Naive thymus-derived CD4-positive, alpha-beta T cell (primary cell): Measurements from ENCODE around the gene SPTBN4. TPM values are rescaled to one million over a fixed set of nuclear protein-coding genes. Genes with fewer than 3 reads are reported as not detected.

Experiments
- ATAC-seq: fragments of 150-1000 bp; cut with Tn5 transposase; 2 replicates; pipeline ENCODE4 v1.10.0; 2021; ENCODE audit warnings: mild to moderate bottlenecking, moderate library complexity
- CTCF ChIA-PET: fragments of 350-600 bp; sonication (Branson Sonifier 250); formaldehyde crosslinking; loops from one replicate; lab custom pipeline; 2021; ENCODE audit warnings: antibody characterized with exemption; lab: Charles Lee
- POLR2A ChIA-PET: fragments of 350-600 bp; sonication (Branson Sonifier 250); formaldehyde crosslinking; loops from one replicate; lab custom pipeline; 2021; ENCODE audit warnings: antibody characterized with exemption, inconsistent platforms; lab: Charles Lee
- DNase-seq, 9 donors: peaks; one replicate each; pipeline versions ENCODE4 v3.0.0 to v3.0.0-alpha.2; 2020 to 2022; ENCODE audit warnings: mixed read lengths in 1 of 9
- H3K27ac ChIP-seq: one replicate; pipeline ENCODE4 v1.7.0; 2013; ENCODE audit warnings: mild to moderate bottlenecking, low read depth, low read length, moderate library complexity
- H3K27me3 ChIP-seq, 2 donors: one replicate each; pipeline ENCODE4 v1.7.0; 2013; ENCODE audit warnings: low read length in 2 of 2, mild to moderate bottlenecking in 2 of 2, moderate library complexity in 2 of 2; ENCODE audit not compliant: control insufficient read depth in 2 of 2, insufficient read depth in 2 of 2
- H3K36me3 ChIP-seq, 3 experiments: 1 replicate in 2 of 3; 2 replicates in 1 of 3; pipeline ENCODE4 v1.7.0; 2013; ENCODE audit warnings: low read length in 3 of 3, mild to moderate bottlenecking in 3 of 3, moderate library complexity in 1 of 3; ENCODE audit not compliant: insufficient read depth in 3 of 3, control insufficient read depth in 2 of 3
- H3K4me1 ChIP-seq, 2 donors: one replicate each; pipeline ENCODE4 v1.7.0; 2013; ENCODE audit warnings: low read length in 2 of 2, mild to moderate bottlenecking in 2 of 2, moderate library complexity in 1 of 2; ENCODE audit not compliant: control insufficient read depth in 2 of 2, insufficient read depth in 2 of 2
- H3K4me3 ChIP-seq: 2 replicates; pipeline ENCODE4 v1.7.0; 2013; ENCODE audit warnings: mild to moderate bottlenecking, low read length
- H3K9me3 ChIP-seq, 3 experiments: 1 replicate in 2 of 3; 2 replicates in 1 of 3; pipeline ENCODE4 v1.7.0; 2013; ENCODE audit warnings: low read length in 3 of 3; ENCODE audit not compliant: control insufficient read depth in 2 of 3
- H3K27ac Mint-ChIP-seq, 9 donors: one replicate each; pipeline ENCODE4 v1.8.0; 2020 to 2022; ENCODE audit warnings: mixed read lengths in 9 of 9, mild to moderate bottlenecking in 8 of 9, moderate library complexity in 5 of 9, inconsistent platforms in 2 of 9
- H3K27me3 Mint-ChIP-seq, 5 donors: one replicate each; pipeline ENCODE4 v1.8.0; 2021 to 2022; ENCODE audit warnings: mixed read lengths in 5 of 5, mild to moderate bottlenecking in 1 of 5
- H3K36me3 Mint-ChIP-seq, 5 donors: one replicate each; pipeline ENCODE4 v1.8.0; 2020 to 2022; ENCODE audit warnings: mixed read lengths in 5 of 5, mild to moderate bottlenecking in 3 of 5, inconsistent platforms in 1 of 5
- H3K4me1 Mint-ChIP-seq, 7 donors: one replicate each; pipeline ENCODE4 v1.8.0; 2020 to 2022; ENCODE audit warnings: mixed read lengths in 7 of 7, mild to moderate bottlenecking in 3 of 7, inconsistent platforms in 1 of 7
- H3K4me3 Mint-ChIP-seq, 10 donors: one replicate each; pipeline ENCODE4 v1.8.0; 2020 to 2022; ENCODE audit warnings: mild to moderate bottlenecking in 10 of 10, mixed read lengths in 10 of 10, moderate library complexity in 6 of 10, inconsistent platforms in 2 of 10
- H3K9me3 Mint-ChIP-seq, 11 donors: one replicate each; pipeline ENCODE4 v1.8.0; 2020 to 2022; ENCODE audit warnings: mixed read lengths in 11 of 11, mild to moderate bottlenecking in 4 of 11, inconsistent platforms in 1 of 11, moderate library complexity in 1 of 11
- intact Hi-C, 2 donors: fragments of 100-400 bp; cut with micrococcal nuclease; formaldehyde crosslinking; loops; one replicate each; pipeline ENCODE4 v1.15.1; 2023
- polyA plus RNA-seq, 2 donors: library from polyadenylated mRNA; unstranded; fragments of 300-500 nt; fragmentation: Illumina TruSeq; gene quantifications; one replicate each; pipeline ENCODE4 v1.2.3, GENCODE V29; 2021
- total RNA-seq, 6 experiments: library from RNA in 5 of 6; stranded (reverse) in 5 of 6; gene quantifications; 1 replicate in 5 of 6; 2 replicates in 1 of 6; pipeline ENCODE4 v1.2.3 and lab custom pipeline; 2021 to 2026

SPTBN4 gene
- total and polyA plus RNA-seq, 7 experiments from 2014 or later: 0.20 to 1.5 (median 0.66) TPM; not detected in 1

DNA sequence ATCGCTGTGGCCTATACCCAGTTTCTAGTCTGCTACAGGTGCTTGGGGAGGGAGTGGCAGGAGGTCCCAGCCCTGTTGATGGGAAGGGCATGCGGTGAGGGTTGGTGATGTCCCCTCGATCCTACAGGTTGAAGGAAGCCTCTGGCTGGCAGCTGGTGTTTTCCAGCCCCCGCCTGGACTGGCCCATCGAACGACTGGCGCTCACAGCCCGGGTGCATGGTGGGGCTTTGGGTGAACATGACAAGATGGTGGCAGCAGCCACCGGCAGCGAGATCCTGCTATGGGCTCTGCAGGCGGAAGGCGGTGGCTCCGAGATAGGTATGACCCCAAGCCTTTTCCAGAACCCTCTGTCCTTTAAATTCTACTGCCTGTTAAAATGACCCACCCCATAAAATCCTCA, 113.8 kb downstream of the SPTBN4 start:
- ATAC-seq: no peak
- Mint-ChIP-seq H3K27me3 (no peaks in the 10 kb centered on the region), H3K4me1 (peaks cover 20 to 24% (median 23%) of the 10 kb centered on the region in 7 donors), H3K9me3 (no peaks in the 10 kb centered on the region), H3K27ac (peak overlapping the region in 1 of 9 donors; percentile 24), H3K36me3 (peaks cover 5 to 35% (median 16%) of the 10 kb centered on the region in 5 donors), H3K4me3 (no peak overlapping the region)
- ChIA-PET CTCF (interaction anchor here (0.6 kb wide), 1 partner anchor 20 kb away, joined by 3 read pairs; the partner anchor contains the start of gene LTBP4), POLR2A (no interaction called here)
- peaks cover 9 to 67% (median 20%) of the 10 kb centered on the region in 3 experiments for H3K36me3 ChIP-seq
- H3K4me1 ChIP-seq: peaks cover 14 to 22% of the 10 kb centered on the region in 2 donors
- DNase-seq: no peak
- no peaks in the 10 kb centered on the region for H3K9me3 ChIP-seq
- H3K4me3 ChIP-seq: no peak overlapping the region
- H3K27ac ChIP-seq: no peak overlapping the region
- intact Hi-C loops: no loop called here
- no peaks in the 10 kb centered on the region for H3K27me3 ChIP-seq

DNA sequence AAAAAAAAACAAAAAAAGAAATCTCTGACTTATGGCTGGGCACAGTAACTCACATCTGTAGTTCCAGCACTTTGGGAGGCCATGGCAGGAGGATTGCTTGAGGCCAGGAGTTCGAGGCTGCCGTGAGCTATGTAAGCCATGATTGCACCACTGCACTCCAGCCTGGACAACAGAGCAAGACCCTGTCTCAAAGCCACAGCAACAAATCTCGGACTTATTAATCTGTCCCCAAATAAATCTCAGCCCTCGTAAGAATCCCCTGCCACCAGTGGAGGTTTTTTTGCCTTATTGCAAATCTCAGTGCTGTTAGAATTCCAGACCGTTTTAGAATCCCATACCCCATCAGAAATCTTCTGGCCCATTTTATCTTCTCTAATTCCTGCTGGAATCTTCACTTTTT, 114.7 kb downstream of the SPTBN4 start:
- no peaks in the 10 kb centered on the region for H3K27me3 Mint-ChIP-seq
- Histone ChIP-seq H3K4me1 (peaks cover 14 to 15% of the 10 kb centered on the region in 2 donors), H3K36me3 (peaks cover 9 to 76% (median 20%) of the 10 kb centered on the region in 3 experiments), H3K27me3 (no peaks in the 10 kb centered on the region), H3K9me3 (no peaks in the 10 kb centered on the region), H3K27ac (no peak overlapping the region), H3K4me3 (no peak overlapping the region)
- no peak for DNase-seq
- no peak for ATAC-seq
- H3K27ac Mint-ChIP-seq: no peak overlapping the region
- H3K4me1 Mint-ChIP-seq: peaks cover 15 to 28% (median 25%) of the 10 kb centered on the region in 7 donors
- H3K36me3 Mint-ChIP-seq: peaks cover 11 to 42% (median 23%) of the 10 kb centered on the region in 5 donors
- intact Hi-C loops: no loop called here
- H3K9me3 Mint-ChIP-seq: no peaks in the 10 kb centered on the region
- POLR2A ChIA-PET: interaction anchor here (0.8 kb wide), 1 partner anchor 10 kb away, joined by 6 read pairs; no protein-coding TSS in a partner anchor
- no peak overlapping the region for H3K4me3 Mint-ChIP-seq
- CTCF ChIA-PET: no interaction called here

DNA sequence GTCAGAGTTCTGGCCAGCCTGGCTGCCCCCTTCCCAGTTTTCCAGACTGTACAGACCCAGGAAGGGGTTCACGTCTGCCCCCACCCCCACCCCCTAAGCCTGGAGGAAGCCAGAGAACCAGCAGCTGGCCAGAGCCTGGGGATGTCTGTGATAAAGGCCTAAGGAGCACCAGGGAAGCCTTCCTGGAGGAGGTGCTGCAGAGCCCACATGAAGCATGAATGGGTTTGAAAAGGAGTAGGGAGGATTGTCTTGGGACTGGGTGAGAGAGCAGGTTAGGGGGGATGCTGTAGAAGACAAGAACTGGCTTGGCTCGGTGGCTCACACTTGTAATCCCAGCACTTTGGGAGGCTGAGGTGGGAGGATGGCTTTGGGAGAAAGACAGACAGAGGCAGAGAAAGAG, 115.7 kb downstream of the SPTBN4 start:
- Histone ChIP-seq H3K4me3 (no peak overlapping the region), H3K4me1 (peaks cover 10 to 12% of the 10 kb centered on the region in 2 donors), H3K27ac (no peak overlapping the region), H3K36me3 (peaks cover 9 to 81% (median 20%) of the 10 kb centered on the region in 3 experiments), H3K9me3 (no peaks in the 10 kb centered on the region), H3K27me3 (no peaks in the 10 kb centered on the region)
- POLR2A ChIA-PET: interaction anchor here (1.0 kb wide), 1 partner anchor 11 kb away, joined by 3 read pairs; no protein-coding TSS in a partner anchor
- Mint-ChIP-seq H3K4me1 (peaks cover 14 to 32% (median 22%) of the 10 kb centered on the region in 7 donors), H3K36me3 (peaks cover 16 to 48% (median 26%) of the 10 kb centered on the region in 5 donors), H3K27me3 (no peaks in the 10 kb centered on the region), H3K4me3 (no peak overlapping the region), H3K27ac (peak overlapping the region in 1 of 9 donors; percentile 75), H3K9me3 (no peaks in the 10 kb centered on the region)
- DNase-seq (no peak), ATAC-seq (no peak)
- intact Hi-C loops: no loop called here
- CTCF ChIA-PET: no interaction called here

DNA sequence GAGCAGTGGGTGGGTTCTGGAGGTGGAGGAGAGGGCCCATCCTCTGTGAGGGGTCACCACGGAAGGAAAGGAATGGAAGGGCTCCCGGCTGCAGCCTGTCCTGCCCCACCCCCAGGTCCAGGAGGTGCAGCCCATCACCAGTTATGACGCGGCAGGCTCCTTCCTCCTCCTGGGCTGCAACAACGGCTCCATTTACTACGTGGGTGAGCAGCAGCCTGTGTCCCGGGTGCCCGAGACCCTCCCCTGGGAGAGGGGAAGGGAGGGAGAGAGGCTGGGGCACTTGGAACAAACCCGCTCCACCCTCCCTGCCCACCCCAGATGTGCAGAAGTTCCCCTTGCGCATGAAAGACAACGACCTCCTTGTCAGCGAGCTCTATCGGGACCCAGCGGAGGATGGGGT, 116.5 kb downstream of the SPTBN4 start:
- H3K27me3 ChIP-seq: no peaks in the 10 kb centered on the region

DNA sequence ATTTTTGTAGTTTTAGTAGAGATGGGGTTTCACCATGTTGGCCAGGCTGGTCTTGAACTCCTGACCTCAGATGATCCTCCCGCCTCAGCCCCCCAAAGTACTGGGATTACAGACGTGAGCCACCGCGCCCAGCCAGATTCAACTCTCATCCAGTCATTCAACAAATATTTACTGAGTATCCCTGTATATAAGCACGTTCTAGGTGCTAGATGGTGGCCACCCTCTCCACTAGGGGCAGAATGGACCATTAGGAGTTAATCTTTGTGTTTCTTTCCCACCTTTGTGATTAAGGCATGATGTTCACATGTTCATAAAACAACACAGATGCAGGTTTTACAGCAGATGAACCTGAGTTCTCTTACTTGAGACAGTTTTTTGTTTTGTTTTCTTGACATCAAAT, 117.2 kb downstream of the SPTBN4 start:
- intact Hi-C loops: no loop called here
- no peaks in the 10 kb centered on the region for H3K27me3 Mint-ChIP-seq
- peaks cover 16 to 44% (median 30%) of the 10 kb centered on the region in 5 donors for H3K36me3 Mint-ChIP-seq
- Histone ChIP-seq H3K4me1 (no peaks in the 10 kb centered on the region), H3K36me3 (peaks cover 14 to 96% (median 20%) of the 10 kb centered on the region in 3 experiments), H3K9me3 (no peaks in the 10 kb centered on the region), H3K27me3 (no peaks in the 10 kb centered on the region), H3K4me3 (no peak overlapping the region), H3K27ac (no peak overlapping the region)
- ChIA-PET POLR2A (no interaction called here), CTCF (no interaction called here)
- peaks cover 0 to 24% (median 11%) of the 10 kb centered on the region in 7 donors for H3K4me1 Mint-ChIP-seq
- H3K9me3 Mint-ChIP-seq: no peaks in the 10 kb centered on the region
- H3K4me3 Mint-ChIP-seq: no peak overlapping the region
- peak overlapping the region in 1 of 9 donors; percentile 22 for H3K27ac Mint-ChIP-seq
- no peak for ATAC-seq
- no peak for DNase-seq

More for the DNA sequence above, 116.5 kb downstream of the SPTBN4 start:
- ChIA-PET POLR2A (no interaction called here), CTCF (no interaction called here)
- Histone ChIP-seq H3K36me3 (peaks cover 14 to 89% (median 20%) of the 10 kb centered on the region in 3 experiments), H3K27ac (no peak overlapping the region), H3K4me3 (no peak overlapping the region), H3K4me1 (peaks cover 2 to 4% of the 10 kb centered on the region in 2 donors), H3K9me3 (no peaks in the 10 kb centered on the region)
- H3K27me3 Mint-ChIP-seq: no peaks in the 10 kb centered on the region
- ATAC-seq: no peak
- H3K4me1 Mint-ChIP-seq: peaks cover 6 to 29% (median 16%) of the 10 kb centered on the region in 7 donors
- intact Hi-C loops: no loop called here
- peak overlapping the region in 1 of 9 donors; percentile 36 for H3K27ac Mint-ChIP-seq
- no peaks in the 10 kb centered on the region for H3K9me3 Mint-ChIP-seq
- H3K4me3 Mint-ChIP-seq: no peak overlapping the region
- DNase-seq: no peak
- H3K36me3 Mint-ChIP-seq: peaks cover 20 to 48% (median 30%) of the 10 kb centered on the region in 5 donors

DNA sequence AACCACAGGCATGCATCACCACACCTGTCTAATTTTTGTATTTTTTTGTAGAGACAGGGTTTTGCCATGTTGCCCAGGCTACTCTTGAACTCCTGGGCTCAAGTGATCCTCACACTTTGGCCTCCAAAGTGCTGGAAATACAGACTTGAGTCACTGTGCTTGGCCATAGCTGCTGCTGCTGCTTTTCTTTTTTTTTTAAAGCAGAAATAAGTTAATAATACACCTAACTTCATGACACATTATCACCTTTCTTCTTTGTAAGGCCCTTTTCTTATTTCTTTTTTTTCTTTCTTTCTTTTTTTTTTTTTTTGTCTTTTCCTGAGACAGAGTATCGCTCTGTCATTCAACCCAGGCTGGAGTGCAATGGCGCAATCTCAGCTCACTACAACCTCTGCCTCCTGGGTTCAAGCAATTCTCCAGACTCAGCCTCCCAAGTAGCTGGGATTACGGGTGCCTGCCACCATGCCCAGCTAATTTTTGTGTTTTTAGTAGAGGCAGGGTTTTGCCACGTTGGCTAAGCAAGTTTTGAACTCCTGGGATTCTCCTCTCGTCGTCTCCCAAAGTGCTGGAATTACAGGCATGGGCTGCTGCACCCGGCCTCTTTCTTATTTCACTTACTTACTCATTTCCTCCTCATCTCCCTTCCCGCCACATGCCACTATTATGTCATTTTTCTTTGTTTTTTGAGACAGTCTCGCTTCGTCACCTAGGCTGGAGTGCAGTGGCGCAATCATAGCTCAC, 118.6 kb downstream of the SPTBN4 start:
- Mint-ChIP-seq H3K9me3 (no peaks in the 10 kb centered on the region), H3K27ac (peak overlapping the region in 3 of 9 donors; percentile 10 to 92 (median 13)), H3K36me3 (peaks cover 16 to 48% (median 30%) of the 10 kb centered on the region in 5 donors), H3K4me1 (peaks cover 0 to 30% (median 11%) of the 10 kb centered on the region in 7 donors), H3K4me3 (peak overlapping the region in 1 of 10 donors; percentile 82), H3K27me3 (no peaks in the 10 kb centered on the region)
- intact Hi-C loops: no loop called here
- H3K9me3 ChIP-seq: no peaks in the 10 kb centered on the region
- peaks cover 14 to 94% (median 20%) of the 10 kb centered on the region in 3 experiments for H3K36me3 ChIP-seq
- peak; percentile 76 for ATAC-seq
- no peak for DNase-seq
- H3K27ac ChIP-seq: no peak overlapping the region
- ChIA-PET POLR2A (interaction anchor here (0.6 kb wide), 1 partner anchor 886 kb away, joined by 3 read pairs; no protein-coding TSS in a partner anchor), CTCF (interaction anchor here (0.7 to 1.1 kb wide), 2 partner anchors 49 to 561 kb away, joined by 3 read pairs; no protein-coding TSS in a partner anchor)
- no peaks in the 10 kb centered on the region for H3K27me3 ChIP-seq
- no peak overlapping the region for H3K4me3 ChIP-seq
- H3K4me1 ChIP-seq: no peaks in the 10 kb centered on the region
